HepG2 (cell line): Measurements from ENCODE around the gene PEBP1. TPM values are rescaled to one million over a fixed set of nuclear protein-coding genes. Genes with fewer than 3 reads are reported as not detected.

Source experiments
- ARID3A ChIP-seq: IDR thresholded peaks from 2 replicates; pipeline ENCODE4 v1.6.1; 2012; ENCODE audit warnings: low read depth, low read length, improper control_type of control experiment
- ATF2 ChIP-seq: sonication (generic); formaldehyde crosslinking; IDR thresholded peaks from 2 replicates; pipeline ENCODE4 v1.4.0; 2020; ENCODE audit warnings: missing genetic modification reagents
- ERF ChIP-seq: IDR thresholded peaks from 2 replicates; pipeline ENCODE4 v1.6.1; 2018; ENCODE audit warnings: missing biosample characterization, missing genetic modification reagents
- HDAC2 ChIP-seq: sonication (generic); formaldehyde crosslinking; IDR thresholded peaks from 2 replicates; pipeline ENCODE4 v1.4.0; 2020; ENCODE audit warnings: missing genetic modification reagents
- KAT2B ChIP-seq: fragments of 150-350 bp; IDR thresholded peaks from 2 replicates; pipeline ENCODE4 v1.6.1; 2014; ENCODE audit warnings: low read depth, low read length, borderline replicate concordance
- KAT8 ChIP-seq: IDR thresholded peaks from 2 replicates; pipeline ENCODE4 v1.6.1; 2016; ENCODE audit warnings: missing genetic modification reagents, missing compliant biosample characterization
- RARG ChIP-seq: sonication (generic); formaldehyde crosslinking; IDR thresholded peaks from 2 replicates; pipeline ENCODE4 v1.4.0; 2020; ENCODE audit warnings: low read depth, mild to moderate bottlenecking, missing genetic modification reagents
- YEATS4 ChIP-seq: sonication (generic); formaldehyde crosslinking; IDR thresholded peaks from 2 replicates; pipeline ENCODE4 v1.4.0; 2020; ENCODE audit warnings: missing genetic modification reagents, borderline replicate concordance
- ZBTB33 ChIP-seq: sonication (generic); formaldehyde crosslinking; IDR thresholded peaks from 2 replicates; pipeline ENCODE4 v1.4.0; 2020; ENCODE audit warnings: missing genetic modification reagents
- ZFX ChIP-seq: sonication (generic); formaldehyde crosslinking; IDR thresholded peaks from 2 replicates; pipeline ENCODE4 v1.4.0; 2020; ENCODE audit warnings: mild to moderate bottlenecking, low read depth, missing genetic modification reagents, moderate library complexity
- ZIK1 ChIP-seq: sonication (generic); formaldehyde crosslinking; IDR thresholded peaks from 2 replicates; pipeline ENCODE4 v1.5.0; 2020; ENCODE audit warnings: mild to moderate bottlenecking, low read depth, missing genetic modification reagents, borderline replicate concordance
- ZNF709 ChIP-seq: sonication (generic); formaldehyde crosslinking; IDR thresholded peaks from 2 replicates; pipeline ENCODE4 v1.5.0; 2020; ENCODE audit warnings: mild to moderate bottlenecking, missing genetic modification reagents
- polyA plus RNA-seq, 8 experiments: library from polyadenylated mRNA; depleted of rRNA in 3 of 8; stranded (reverse) in 7 of 8; unstranded in 1 of 8; fragments of >200 nt; fragmentation: Illumina TruSeq in 4 of 8; extraction: Trizol in 4 of 8; gene quantifications; 2 replicates each; pipeline versions ENCODE4 v1.2.1 to v1.2.3, GENCODE V29; 2011 to 2016; ENCODE audit warnings: low read depth in 4 of 8, missing spikeins in 1 of 8, mixed read lengths in 1 of 8; ENCODE audit not compliant: insufficient read depth in 1 of 8
- total RNA-seq, 5 experiments: library from RNA; depleted of rRNA; stranded (reverse); fragments of >200 nt; fragmentation: Illumina TruSeq; extraction: Trizol; gene quantifications; 2 replicates each; pipeline ENCODE4 v1.2.3, GENCODE V29; 2016; ENCODE audit warnings: low read depth in 1 of 5
- TF ChIP-seq, protein P1 (sequence below), 2 experiments: sonication (generic) in 1 of 2; formaldehyde crosslinking in 1 of 2; IDR thresholded peaks; 2 replicates each; pipeline versions ENCODE4 v1.5.1 to v1.6.1; 2011 to 2020; ENCODE audit warnings: borderline replicate concordance in 1 of 2, low read depth in 1 of 2, low read length in 1 of 2, mild to moderate bottlenecking in 1 of 2, missing genetic modification reagents in 1 of 2, moderate library complexity in 1 of 2

PEBP1 gene
- total and polyA plus RNA-seq, 2 of the 13 experiments (the other 11 are each of a cell fraction or from before 2014, with no cell fraction given), result 538 to 1,505 TPM

DNA sequence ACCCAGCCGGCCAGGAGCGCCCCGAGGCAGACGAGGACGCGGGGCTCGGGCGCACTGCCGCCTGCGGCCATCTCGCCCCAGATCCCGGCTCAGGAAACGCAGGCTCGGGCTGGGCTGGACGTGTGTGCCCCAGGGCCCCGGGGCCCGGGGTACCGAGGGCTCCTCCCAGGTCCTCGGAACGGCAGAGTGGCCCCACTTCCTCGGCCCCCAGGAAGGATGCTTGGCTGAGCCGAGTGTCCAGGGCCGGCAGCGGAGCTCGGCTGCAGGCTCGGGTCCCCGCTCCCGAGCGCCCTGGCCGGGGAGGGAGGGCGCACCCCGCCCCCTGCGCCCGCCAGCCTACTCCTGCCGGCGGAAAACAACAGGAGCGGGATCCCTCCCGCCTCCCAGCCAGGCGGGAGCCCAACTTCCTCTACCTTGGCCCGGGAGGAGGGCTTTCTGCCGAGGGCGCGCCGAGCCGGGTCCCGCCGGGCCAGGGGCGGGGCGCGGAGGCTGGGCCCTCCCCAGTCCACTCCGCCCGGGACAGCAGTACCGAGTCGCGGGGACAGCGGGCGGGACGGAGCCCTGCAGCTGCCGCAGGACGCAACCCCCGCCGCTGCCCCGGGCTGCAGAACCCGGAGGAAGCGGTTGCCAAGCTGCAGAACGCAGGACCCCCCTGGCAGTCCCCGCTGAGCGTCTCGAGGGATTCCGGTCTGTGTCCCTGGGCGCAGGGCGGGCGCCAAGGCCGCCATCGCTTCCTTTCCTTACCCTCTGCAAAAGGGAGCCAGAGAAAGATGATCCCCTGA, 32.1 kb upstream of the PEBP1 start, which contains the start of gene VSIG10 (continued):
- TF ChIP-seq, protein P1, sequence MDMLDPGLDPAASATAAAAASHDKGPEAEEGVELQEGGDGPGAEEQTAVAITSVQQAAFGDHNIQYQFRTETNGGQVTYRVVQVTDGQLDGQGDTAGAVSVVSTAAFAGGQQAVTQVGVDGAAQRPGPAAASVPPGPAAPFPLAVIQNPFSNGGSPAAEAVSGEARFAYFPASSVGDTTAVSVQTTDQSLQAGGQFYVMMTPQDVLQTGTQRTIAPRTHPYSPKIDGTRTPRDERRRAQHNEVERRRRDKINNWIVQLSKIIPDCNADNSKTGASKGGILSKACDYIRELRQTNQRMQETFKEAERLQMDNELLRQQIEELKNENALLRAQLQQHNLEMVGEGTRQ (IDR thresholded peaks at IDR 0.05; ENCODE audit: low read depth, low read length), result no peak
- TF ChIP-seq, protein P1 (CRISPR knock-in tag; IDR thresholded peaks at IDR 0.05; ENCODE audit: borderline replicate concordance), result no peak
- TF ChIP-seq ZFX (CRISPR knock-in tag) (peak; percentile 67), KAT2B (no peak), ZBTB33 (CRISPR knock-in tag) (no peak), ARID3A (no peak), ZNF709 (CRISPR knock-in tag) (peak; percentile 75; the same call in 1 of the 2 replicates), ERF (CRISPR knock-in tag) (peak; percentile 69; the same call in 1 of the 2 replicates), KAT8 (CRISPR knock-in tag) (peak; percentile 45; the same call in 1 of the 2 replicates), ATF2 (CRISPR knock-in tag) (0 out of 2 replicates have a peak, but pooled peaks have one; percentile 56), RARG (CRISPR knock-in tag) (no peak), HDAC2 (CRISPR knock-in tag) (no peak; the same call in none of the 2 replicates), ZIK1 (CRISPR knock-in tag) (peak; percentile 84; the same call in 1 of the 2 replicates), YEATS4 (CRISPR knock-in tag) (peak; percentile 74; the same call in 1 of the 2 replicates)
